ENCODE results near the gene NUFIP1. TPM values are rescaled to one million over a fixed set of nuclear protein-coding genes. Genes with fewer than 3 reads are reported as not detected.

Gene NUFIP1
- total RNA-seq, 1 experiment from 2014 or later: 12.2 TPM

- no peak overlapping the region for H3K9ac ChIP-seq (ENCODE audit: low read length)
- H3K4me1 ChIP-seq (ENCODE audit: control insufficient read depth in 1 of 2, insufficient read depth in 2 of 2, low read length in 2 of 2): no peaks in the 10 kb centered on the region
- ATAC-seq (no peak), DNase-seq (ENCODE audit: low read depth, low spot score) (no peak)
- intact Hi-C loops (cut with micrococcal nuclease): no loop called here
- no peak for TF ChIP-seq POLR2A (IDR thresholded peaks at IDR 0.05; ENCODE audit: borderline replicate concordance, extremely low read depth, insufficient read depth, insufficient read length)
- no peak for TF ChIP-seq REST (IDR thresholded peaks at IDR 0.05; ENCODE audit: low read depth)
- no peak for TF ChIP-seq ELF1 (IDR thresholded peaks at IDR 0.05; ENCODE audit: borderline replicate concordance, low read depth)
- TF ChIP-seq TCF7L2 (IDR thresholded peaks at IDR 0.05; ENCODE audit: borderline replicate concordance, extremely low read depth, insufficient read depth, insufficient read length): no peak
- TF ChIP-seq MAX (IDR thresholded peaks at IDR 0.05): no peak
- no peak for TF ChIP-seq JUND (IDR thresholded peaks at IDR 0.05)
- TF ChIP-seq CBX3 (IDR thresholded peaks at IDR 0.05; ENCODE audit: low read depth): no peak
- TF ChIP-seq POLR2AphosphoS5 (IDR thresholded peaks at IDR 0.05; ENCODE audit: low read depth, low read length): no peak
- no peak for TF ChIP-seq EZH2phosphoT487 (IDR thresholded peaks at IDR 0.05; ENCODE audit: borderline replicate concordance)
- TF ChIP-seq EZH2 (IDR thresholded peaks at IDR 0.05): no peak
- no peak for TF ChIP-seq SRF (IDR thresholded peaks at IDR 0.05; ENCODE audit: low read depth)
- TF ChIP-seq ZFX (IDR thresholded peaks at IDR 0.05): no peak
- no peak for TF ChIP-seq FOSL1 (IDR thresholded peaks at IDR 0.05; ENCODE audit: low read depth)
- no peak for TF ChIP-seq SIN3A (IDR thresholded peaks at IDR 0.05; ENCODE audit: low read depth)
- TF ChIP-seq SP1 (IDR thresholded peaks at IDR 0.05; ENCODE audit: low read depth): no peak
- no peak for TF ChIP-seq EGR1 (IDR thresholded peaks at IDR 0.05; ENCODE audit: low read depth)
- no peak for TF ChIP-seq ZBTB33 (IDR thresholded peaks at IDR 0.05; ENCODE audit: extremely low read depth, insufficient replicate concordance, low read length)
- TF ChIP-seq ATF3 (IDR thresholded peaks at IDR 0.05): no peak
- no TSS peak for BruUV-seq (replicated peaks)
- no peaks in the 10 kb centered on the region for H3K27me3 ChIP-seq (ENCODE audit: insufficient read depth, low read length)
- RAD21 ChIA-PET (ENCODE audit: low non-redundant PET in 1 of 2, low total read pairs in 2 of 2, uncharacterized antibody in 2 of 2, unreplicated experiment in 2 of 2): no interaction called here
- no peak overlapping the region for H3K4me3 ChIP-seq (replicated peaks in 1 of 2; ENCODE audit: low read depth in 1 of 2, low read length in 2 of 2)
- no peak overlapping the region for H2AFZ ChIP-seq (ENCODE audit: low read depth, low read length, poor library complexity, severe bottlenecking)
- POLR2A ChIA-PET: no interaction called here
- no peaks in the 10 kb centered on the region for H4K20me1 ChIP-seq (ENCODE audit: insufficient read depth)
- H3K79me2 ChIP-seq (ENCODE audit: insufficient read depth, low read length): no peaks in the 10 kb centered on the region
- no peaks in the 10 kb centered on the region for H3K9me2 ChIP-seq (ENCODE audit: insufficient read depth)
- H3K27ac ChIP-seq (ENCODE audit: low read depth, low read length): no peak overlapping the region
- CTCF ChIA-PET: no interaction called here
- H3K4me2 ChIP-seq (ENCODE audit: low read length): no peak overlapping the region
- no peaks in the 10 kb centered on the region for H3K9me3 ChIP-seq (ENCODE audit: control insufficient read depth in 1 of 2, insufficient read depth in 1 of 2, low read depth in 1 of 2, low read length in 2 of 2)
- H3K36me3 ChIP-seq (ENCODE audit: control insufficient read depth in 1 of 2, insufficient read depth in 2 of 2, low read length in 2 of 2): peaks cover 3 to 7% of the 10 kb centered on the region in 2 experiments; a peak in 2 of 4 replicates
Observed at GRCh38 chr13:45004096-45004495, 14.8 kb upstream of the NUFIP1 start.

All from HCT116 (cell line).